GM23248 (cell line): Measurements from ENCODE around the gene OSCAR. TPM values are rescaled to one million over a fixed set of nuclear protein-coding genes. Genes with fewer than 3 reads are reported as not detected.
A peak's percentile ranks its signal among the peaks of the same experiment; 100 is the strongest.
"Not testable (repeated sequence)": the region's sequence is repeated elsewhere in the genome, so short reads cannot be mapped to it uniquely, and the experiment has no call there.

Experiments
- DNase-seq: peaks from one replicate; pipeline ENCODE4 v3.0.0-alpha.2; 2015
- H2AFZ ChIP-seq: fragments of 200-600 bp; sonication (generic); 2 replicates; pipeline ENCODE4 v1.6.1; 2016; ENCODE audit warnings: antibody characterized with exemption
- H3F3A ChIP-seq: fragments of 200-600 bp; sonication (generic); 2 replicates; pipeline ENCODE4 v1.6.1; 2016; ENCODE audit warnings: mild to moderate bottlenecking, antibody characterized with exemption, mixed run types; ENCODE audit not compliant: insufficient read depth
- H3K27ac ChIP-seq: fragments of 200-600 bp; sonication (generic); 2 replicates; pipeline ENCODE4 v1.5.1; 2016; ENCODE audit warnings: mild to moderate bottlenecking
- H3K27me3 ChIP-seq: fragments of 200-600 bp; sonication (generic); replicated peaks from 2 replicates; pipeline ENCODE4 v1.6.1; 2016; ENCODE audit warnings: mild to moderate bottlenecking; ENCODE audit not compliant: insufficient read depth
- H3K36me3 ChIP-seq: fragments of 200-600 bp; sonication (generic); 2 replicates; pipeline ENCODE4 v1.6.1; 2016; ENCODE audit warnings: low read depth, mild to moderate bottlenecking
- H3K4me1 ChIP-seq: fragments of 200-600 bp; sonication (generic); 2 replicates; pipeline ENCODE4 v1.6.1; 2016; ENCODE audit warnings: mild to moderate bottlenecking; ENCODE audit not compliant: insufficient read depth
- H3K4me2 ChIP-seq: fragments of 200-600 bp; sonication (generic); one replicate; pipeline ENCODE4 v1.6.1; 2016; ENCODE audit warnings: mild to moderate bottlenecking; ENCODE audit not compliant: unreplicated experiment
- H3K4me3 ChIP-seq: fragments of 200-600 bp; sonication (generic); 2 replicates; pipeline ENCODE4 v1.5.1; 2016; ENCODE audit warnings: mild to moderate bottlenecking
- H3K79me2 ChIP-seq: fragments of 200-600 bp; sonication (generic); 2 replicates; pipeline ENCODE4 v1.6.1; 2016; ENCODE audit warnings: mild to moderate bottlenecking; ENCODE audit not compliant: insufficient read depth
- H3K9ac ChIP-seq: fragments of 200-600 bp; sonication (generic); 2 replicates; pipeline ENCODE4 v1.6.1; 2016; ENCODE audit warnings: mild to moderate bottlenecking
- H3K9me2 ChIP-seq: fragments of 200-600 bp; sonication (generic); 2 replicates; pipeline ENCODE4 v1.6.1; 2016; ENCODE audit warnings: mixed run types, mild to moderate bottlenecking, moderate library complexity; ENCODE audit not compliant: insufficient read depth
- H3K9me3 ChIP-seq: fragments of 200-600 bp; sonication (generic); one replicate; pipeline ENCODE4 v1.6.1; 2017; ENCODE audit warnings: low read depth
- H4K20me1 ChIP-seq: fragments of 200-600 bp; sonication (generic); 2 replicates; pipeline ENCODE4 v1.6.0; 2016; ENCODE audit not compliant: insufficient read depth
- EZH2 ChIP-seq: fragments of 200-600 bp; sonication (generic); IDR thresholded peaks from 2 replicates; pipeline ENCODE4 v1.6.1; 2018; ENCODE audit warnings: antibody characterized with exemption, mild to moderate bottlenecking; ENCODE audit not compliant: insufficient read depth, poor library complexity, severe bottlenecking
- EZH2phosphoT487 ChIP-seq: fragments of 200-600 bp; sonication (generic); IDR thresholded peaks from 2 replicates; pipeline ENCODE4 v1.6.1; 2018; ENCODE audit warnings: antibody characterized with exemption, moderate library complexity, mild to moderate bottlenecking, low read depth; ENCODE audit not compliant: insufficient read depth
- WGBS, 2 experiments: methylation state at CpG; one replicate each; pipeline ENCODE4 v1.1.6; 2015 to 2017; ENCODE audit warnings: low lambda C conversion rate in 2 of 2, low coverage in 1 of 2; ENCODE audit errors: missing lambda C conversion rate in 2 of 2; 5-methylcytosine and 5-hydroxymethylcytosine counted together
- in situ Hi-C: fragments of 300-500 bp; cut with MboI; formaldehyde crosslinking; loops from 2 replicates; pipeline ENCODE4 v1.15.0; 2020
- polyA plus RNA-seq: library from polyadenylated mRNA; unstranded; fragments of >200 nt; fragmentation: Nextera tagmentation; extraction: Ambion mirVana; gene quantifications from 2 replicates; pipeline ENCODE4 v1.2.1, GENCODE V29; 2016
- total RNA-seq: library from RNA; depleted of rRNA; stranded (reverse); fragments of >200 nt; shearing (Covaris generic); gene quantifications from 2 replicates; pipeline ENCODE4 v1.2.3, GENCODE V29; 2014

Gene OSCAR
- total and polyA plus RNA-seq, 2 experiments from 2014 or later, result 0.54 to 2.2 TPM

GRCh38 chr19:54099190-54099902 lies 1.3 kb downstream of the OSCAR start:
- 84 to 86% methylated on average over 12 of the region's 12 CpGs for WGBS, 2 experiments

GRCh38 chr19:54096617-54097106 lies 3.9 kb downstream of the OSCAR start:
- no peaks in the 10 kb centered on the region for H3K9me3 ChIP-seq
- DNase-seq, result peak; percentile 66
- no peaks in the 10 kb centered on the region for H3K4me1 ChIP-seq
- peak overlapping the region; percentile 96 for H2AFZ ChIP-seq
- peak overlapping the region; percentile 91 for H3K4me2 ChIP-seq
- peak overlapping the region; percentile 73 for H3K4me3 ChIP-seq
- 11 to 14% methylated on average over 10 to 14 of the region's 14 CpGs for whole genome bisulfite sequencing, 2 experiments
- H3K79me2 ChIP-seq, result no peaks in the 10 kb centered on the region
- no peaks in the 10 kb centered on the region for H4K20me1 ChIP-seq
- in situ Hi-C loops, result no loop called here
- no peak for TF ChIP-seq EZH2
- TF ChIP-seq EZH2phosphoT487, result no peak
- peak overlapping the region; percentile 72 for H3K9ac ChIP-seq
- H3F3A ChIP-seq, result no peaks in the 10 kb centered on the region
- H3K27me3 ChIP-seq, result no peaks in the 10 kb centered on the region
- no peaks in the 10 kb centered on the region for H3K36me3 ChIP-seq
- no peaks in the 10 kb centered on the region for H3K9me2 ChIP-seq
- peak overlapping the region; percentile 22; the same call in 1 of the 2 replicates for H3K27ac ChIP-seq

More at GRCh38 chr19:54099190-54099902, 1.3 kb downstream of the OSCAR start:
- Histone ChIP-seq H3K4me3 (no peak overlapping the region), H3F3A (no peaks in the 10 kb centered on the region), H4K20me1 (no peaks in the 10 kb centered on the region), H3K9me2 (no peaks in the 10 kb centered on the region), H3K4me1 (no peaks in the 10 kb centered on the region), H3K9me3 (no peaks in the 10 kb centered on the region), H3K79me2 (peaks cover 17% of the 10 kb centered on the region), H3K9ac (no peak overlapping the region), H3K4me2 (no peak overlapping the region), H3K36me3 (no peaks in the 10 kb centered on the region), H3K27ac (no peak overlapping the region), H3K27me3 (no peaks in the 10 kb centered on the region), H2AFZ (no peak overlapping the region)
- DNase-seq, result no peak
- in situ Hi-C loops, result no loop called here
- TF ChIP-seq EZH2 (no peak), EZH2phosphoT487 (no peak)

GRCh38 chr19:54095859-54096616 lies 4.6 kb downstream of the OSCAR start:
- peak overlapping the region; percentile 96 for H2AFZ ChIP-seq
- H3K4me2 ChIP-seq, result peak overlapping the region; percentile 60
- WGBS, 2 experiments, result 2% methylated on average over 31 to 38 of the region's 46 CpGs
- H3K36me3 ChIP-seq, H3K9me2 ChIP-seq, H4K20me1 ChIP-seq, H3K79me2 ChIP-seq, H3K27me3 ChIP-seq, H3F3A ChIP-seq, H3K27ac ChIP-seq, in situ Hi-C loops, H3K9me3 ChIP-seq, H3K4me1 ChIP-seq: not testable (repeated sequence)
- peak overlapping the region; percentile 73 for H3K4me3 ChIP-seq
- H3K9ac ChIP-seq, result peak overlapping the region; percentile 25; the same call in 1 of the 2 replicates
- peak; percentile 79 for DNase-seq

GRCh38 chr19:54095136-54095858 lies 5.3 kb downstream of the OSCAR start:
- H3K9me2 ChIP-seq, result no peaks in the 10 kb centered on the region
- H3F3A ChIP-seq, result no peaks in the 10 kb centered on the region
- H3K4me1 ChIP-seq, result no peaks in the 10 kb centered on the region
- H2AFZ ChIP-seq, result peak overlapping the region; percentile 96
- H3K4me3 ChIP-seq, result peak overlapping the region; percentile 73
- H4K20me1 ChIP-seq, result no peaks in the 10 kb centered on the region
- peak overlapping the region; percentile 25; the same call in 1 of the 2 replicates for H3K9ac ChIP-seq
- no peaks in the 10 kb centered on the region for H3K9me3 ChIP-seq
- TF ChIP-seq EZH2phosphoT487 (no peak), EZH2 (no peak)
- in situ Hi-C loops, result no loop called here
- H3K4me2 ChIP-seq, result peak overlapping the region; percentile 60
- no peak overlapping the region for H3K27ac ChIP-seq
- no peaks in the 10 kb centered on the region for H3K79me2 ChIP-seq
- H3K27me3 ChIP-seq, result no peaks in the 10 kb centered on the region
- WGBS, 2 experiments, result 72 to 86% methylated on average over 19 to 21 of the region's 22 CpGs
- no peaks in the 10 kb centered on the region for H3K36me3 ChIP-seq
- DNase-seq, result no peak
